Sigmoid colon (tissue), 7 donors: ENCODE results near the gene PBX3. TPM values are rescaled to one million over a fixed set of nuclear protein-coding genes. Genes with fewer than 3 reads are reported as not detected.
"Not testable (repeated sequence)": the region's sequence is repeated elsewhere in the genome, so short reads cannot be mapped to it uniquely, and the experiment has no call there.

Experiments
- DNase-seq: peaks from one replicate; pipeline ENCODE4 v3.0.0-alpha.2; 2019
- H3K27ac ChIP-seq, 4 donors: fragments of 200-600 bp; sonication (generic); one replicate each; pipeline ENCODE4 v1.5.1; 2016 to 2019; ENCODE audit warnings: mild to moderate bottlenecking in 1 of 4
- H3K27me3 ChIP-seq, 3 donors: fragments of 200-600 bp; sonication (generic); one replicate each; pipeline ENCODE4 v1.5.1; 2019; ENCODE audit warnings: mild to moderate bottlenecking in 1 of 3
- H3K36me3 ChIP-seq, 4 donors: fragments of 200-600 bp; sonication (generic); one replicate each; pipeline ENCODE4 v1.5.1; 2016 to 2019
- H3K4me1 ChIP-seq, 4 donors: fragments of 200-600 bp; sonication (generic); one replicate each; pipeline ENCODE4 v1.5.1; 2017 to 2019
- H3K4me3 ChIP-seq, 4 donors: fragments of 200-600 bp; sonication (generic); one replicate each; pipeline ENCODE4 v1.5.1; 2017 to 2019; ENCODE audit warnings: mild to moderate bottlenecking in 2 of 4, moderate library complexity in 1 of 4
- H3K9me3 ChIP-seq, 4 donors: fragments of 200-600 bp in 3 of 4; sonication (generic) in 3 of 4; one replicate each; pipeline versions ENCODE4 v1.5.1 to v1.6.1; 2013 to 2019
- CTCF ChIP-seq, 4 experiments: fragments of 450-650 bp in 3 of 4; fragments of 200-600 bp in 1 of 4; IDR thresholded peaks; one replicate each; pipeline ENCODE4 v1.5.1; 2016 to 2019; ENCODE audit warnings: antibody characterized with exemption in 4 of 4, mild to moderate bottlenecking in 3 of 4, moderate library complexity in 2 of 4
- EP300 ChIP-seq, 4 donors: sonication (generic); formaldehyde crosslinking; IDR thresholded peaks; one replicate each; pipeline ENCODE4 v1.6.1; 2017; ENCODE audit warnings: antibody characterized with exemption in 4 of 4
- POLR2A ChIP-seq, 2 donors: fragments of 450-650 bp; IDR thresholded peaks; one replicate each; pipeline ENCODE4 v1.6.1; 2016; ENCODE audit warnings: antibody characterized with exemption in 2 of 2, mild to moderate bottlenecking in 2 of 2, moderate library complexity in 2 of 2
- POLR2AphosphoS5 ChIP-seq, 4 donors: sonication (generic); formaldehyde crosslinking; IDR thresholded peaks; one replicate each; pipeline ENCODE4 v1.6.1; 2017; ENCODE audit warnings: antibody characterized with exemption in 4 of 4
- WGBS, 2 donors: extraction: QIAGEN DNeasy Blood & Tissue Kit; methylation state at CpG; one replicate each; pipeline ENCODE4 v1.1.7; 2013; 5-methylcytosine and 5-hydroxymethylcytosine counted together
- intact Hi-C: fragments of 100-400 bp; cut with DNase I; formaldehyde crosslinking; loops from one replicate; pipeline ENCODE4 v1.15.1; 2023
- polyA plus RNA-seq, 3 donors: library from polyadenylated mRNA; stranded (reverse); fragments of 200-250 nt; gene quantifications; one replicate each; pipeline ENCODE4 v1.2.3, GENCODE V29; 2013
- total RNA-seq, 4 donors: library from RNA; depleted of rRNA; stranded (reverse); fragments of >200 nt; gene quantifications; one replicate each; pipeline ENCODE4 v1.1.0, GENCODE V29; 2016
- donor health status: healthy with polysubstance abuse.
- donor health status: Bipolar disorder and iron deficiency.
- donor health status: healthy.

Gene PBX3
- total and polyA plus RNA-seq, 7 donors: 2.8 to 159 (median 90.6) TPM

DNA sequence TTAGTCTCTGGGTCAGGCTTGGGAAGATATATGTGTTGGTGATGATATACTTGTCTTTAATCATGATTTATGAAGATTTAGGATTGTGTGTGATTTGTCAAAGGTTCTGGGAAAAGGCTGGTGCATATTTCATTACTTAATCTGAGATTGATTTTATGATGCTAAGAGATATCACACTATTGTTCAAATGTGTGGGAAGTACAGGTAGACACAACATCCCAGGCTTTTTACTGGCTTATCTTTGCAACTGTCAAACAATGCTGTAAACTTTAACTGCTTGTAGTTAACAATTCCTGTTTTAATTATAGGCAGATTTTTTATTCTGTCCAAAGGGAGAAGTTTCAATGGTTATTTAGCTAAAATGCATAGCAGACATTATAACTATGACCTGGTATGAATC, 23.9 kb downstream of the PBX3 start:
- intact Hi-C loops: loop anchor here (5.0 kb wide), 1 partner anchor 41 kb away; no protein-coding TSS in a partner anchor
- Histone ChIP-seq H3K4me3 (no peak overlapping the region), H3K27ac (peak overlapping the region in 1 of 4 donors; percentile 20), H3K27me3 (no peaks in the 10 kb centered on the region), H3K9me3 (peaks cover 0 to 8% (median 0%) of the 10 kb centered on the region in 4 donors), H3K4me1 (peaks cover 0 to 35% (median 20%) of the 10 kb centered on the region in 4 donors), H3K36me3 (no peaks in the 10 kb centered on the region)
- no peak for TF ChIP-seq EP300 (IDR thresholded peaks at IDR 0.05)
- TF ChIP-seq POLR2AphosphoS5 (IDR thresholded peaks at IDR 0.05): no peak
- no peak for TF ChIP-seq POLR2A (IDR thresholded peaks at IDR 0.05)
- no peak for TF ChIP-seq CTCF (IDR thresholded peaks at IDR 0.05)
- DNase-seq: no peak

DNA sequence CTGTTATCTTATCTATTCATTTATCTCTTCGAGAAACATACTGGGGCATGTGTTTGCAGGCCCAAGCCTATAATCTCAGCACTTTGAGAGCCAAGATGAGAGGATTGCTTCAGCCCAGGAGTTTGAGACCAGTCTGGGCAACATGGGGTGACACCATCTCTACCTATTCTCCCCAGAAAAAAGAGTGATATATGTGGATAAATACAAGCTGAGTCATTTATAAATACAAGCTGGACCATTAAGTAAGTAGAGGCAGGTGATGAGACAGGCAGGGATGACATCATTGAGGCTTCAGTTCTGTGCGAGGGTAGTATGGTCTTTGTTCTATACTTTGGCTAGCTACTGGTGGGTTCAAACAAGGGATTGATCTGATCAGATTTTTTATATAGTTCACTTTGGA, 25.6 kb downstream of the PBX3 start:
- Histone ChIP-seq H3K27me3 (no peaks in the 10 kb centered on the region), H3K9me3 (peaks cover 0 to 8% (median 0%) of the 10 kb centered on the region in 4 donors), H3K36me3 (no peaks in the 10 kb centered on the region), H3K27ac (no peak overlapping the region), H3K4me1 (peaks cover 0 to 28% (median 15%) of the 10 kb centered on the region in 4 donors), H3K4me3 (no peak overlapping the region)
- no peak for TF ChIP-seq POLR2AphosphoS5 (IDR thresholded peaks at IDR 0.05)
- no peak for TF ChIP-seq POLR2A (IDR thresholded peaks at IDR 0.05)
- no peak for TF ChIP-seq EP300 (IDR thresholded peaks at IDR 0.05)
- no peak for TF ChIP-seq CTCF (IDR thresholded peaks at IDR 0.05)
- intact Hi-C loops: loop anchor here (5.0 kb wide), 1 partner anchor 40 kb away; no protein-coding TSS in a partner anchor
- 90% methylated on average over 2 of the region's 2 CpGs for WGBS, 2 donors
- no peak for DNase-seq

GRCh38 chr9:125774106-125774505, 26.9 kb downstream of the PBX3 start:
- TF ChIP-seq EP300 (IDR thresholded peaks at IDR 0.05): no peak
- no peak for TF ChIP-seq POLR2A (IDR thresholded peaks at IDR 0.05)
- no peak for DNase-seq
- peaks cover 0 to 8% (median 0%) of the 10 kb centered on the region in 4 donors for H3K9me3 ChIP-seq
- no peaks in the 10 kb centered on the region for H3K27me3 ChIP-seq
- WGBS, 2 donors: 91% methylated on average over 4 of the region's 4 CpGs
- H3K4me3 ChIP-seq: no peak overlapping the region
- intact Hi-C loops: loop anchor here (5.0 kb wide), 1 partner anchor 38 kb away; no protein-coding TSS in a partner anchor
- H3K36me3 ChIP-seq: no peaks in the 10 kb centered on the region
- peaks cover 0 to 28% (median 15%) of the 10 kb centered on the region in 4 donors for H3K4me1 ChIP-seq
- H3K27ac ChIP-seq: no peak overlapping the region

DNA sequence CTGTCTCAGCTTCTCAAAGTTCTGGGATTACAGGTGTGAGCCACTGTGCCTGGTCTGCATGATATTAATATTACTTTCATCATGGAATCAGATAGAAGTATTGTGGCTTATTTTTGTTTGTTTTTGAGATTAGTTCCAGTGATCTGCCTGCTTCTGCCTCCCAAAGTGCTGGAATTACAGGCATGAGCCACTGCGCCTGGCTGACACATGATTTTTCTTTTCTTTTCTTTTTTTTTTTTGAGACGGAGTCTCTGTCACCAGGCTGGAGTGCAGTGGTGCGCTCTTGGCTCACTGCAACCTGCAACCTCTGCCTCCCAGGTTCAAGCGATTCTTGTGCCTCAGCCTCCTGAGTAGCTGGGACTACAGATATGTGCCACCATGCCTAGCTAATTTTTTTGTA, 29.6 kb downstream of the PBX3 start:
- H3K4me1 ChIP-seq, H3K36me3 ChIP-seq, H3K27me3 ChIP-seq, intact Hi-C loops, H3K27ac ChIP-seq, H3K9me3 ChIP-seq, H3K4me3 ChIP-seq, DNase-seq: not testable (repeated sequence)
- 93% methylated on average over 4 of the region's 4 CpGs for WGBS, 2 donors

DNA sequence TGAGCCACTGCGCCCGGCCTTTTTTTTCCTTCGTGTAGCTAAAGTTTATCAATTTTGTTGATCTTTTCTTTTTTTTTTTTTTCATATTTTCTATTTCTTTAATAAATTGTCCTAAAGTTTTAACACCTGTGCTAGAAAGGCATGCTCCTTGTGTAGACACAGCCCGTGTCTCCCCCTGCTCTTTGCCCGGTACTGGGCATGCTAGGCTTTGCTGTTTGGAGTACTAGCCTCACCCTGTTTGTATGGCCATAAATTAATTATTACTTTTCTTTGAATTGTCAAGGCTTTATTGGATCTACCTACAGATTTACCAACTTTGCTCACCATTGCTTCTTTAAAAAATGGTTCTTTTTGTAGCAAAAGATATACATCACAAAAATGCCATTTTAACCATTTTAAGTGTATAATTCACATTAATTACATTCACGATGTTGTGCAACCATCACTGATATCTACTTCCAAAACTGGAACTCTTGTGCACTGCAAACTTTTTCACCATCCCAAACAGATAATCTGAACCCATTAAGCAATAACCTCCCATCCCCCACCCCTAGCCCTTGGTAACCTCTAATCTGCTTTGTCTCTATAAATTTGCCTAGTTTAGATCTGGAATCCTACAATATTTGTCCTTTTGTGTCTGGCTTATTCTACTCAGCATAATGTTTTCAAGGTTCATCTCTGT, 31.5 kb downstream of the PBX3 start:
- H3K36me3 ChIP-seq, H3K4me1 ChIP-seq, H3K27ac ChIP-seq, intact Hi-C loops, H3K9me3 ChIP-seq, DNase-seq, H3K27me3 ChIP-seq, H3K4me3 ChIP-seq: not testable (repeated sequence)
- 95 to 96% methylated on average over 5 of the region's 6 CpGs for WGBS, 2 donors

GRCh38 chr9:125779220-125779565, 32.0 kb downstream of the PBX3 start:
- 71 to 83% methylated on average over 1 of the region's 5 CpGs for WGBS, 2 donors
- intact Hi-C loops: not testable (repeated sequence)

DNA sequence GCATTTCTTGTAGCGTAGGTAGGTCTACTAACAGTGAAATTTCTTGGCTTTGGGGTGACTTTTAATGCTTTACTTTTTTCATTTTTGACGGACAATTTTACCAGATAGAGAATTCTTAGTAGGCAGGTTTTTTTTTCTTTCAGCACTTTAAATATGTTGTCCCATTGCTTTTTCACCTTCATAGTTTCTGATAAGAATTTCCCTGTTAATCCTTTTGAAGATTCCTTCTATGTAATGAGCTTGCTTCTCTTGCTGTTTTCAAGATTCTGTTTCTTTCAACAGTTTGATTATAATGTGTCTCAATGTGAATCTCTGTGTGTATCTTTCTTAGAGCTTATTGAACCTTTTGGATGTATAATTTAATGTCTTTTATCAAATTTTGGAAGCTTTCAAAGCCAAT, 35.5 kb downstream of the PBX3 start:
- H3K27me3 ChIP-seq: no peaks in the 10 kb centered on the region
- no peak overlapping the region for H3K27ac ChIP-seq
- 98% methylated on average over 2 of the region's 2 CpGs for WGBS, 2 donors
- H3K4me3 ChIP-seq: no peak overlapping the region
- no peak for DNase-seq
- intact Hi-C loops: no loop called here
- peaks cover 0 to 24% (median 15%) of the 10 kb centered on the region in 4 donors for H3K4me1 ChIP-seq
- TF ChIP-seq EP300 (IDR thresholded peaks at IDR 0.05) (no peak), POLR2AphosphoS5 (IDR thresholded peaks at IDR 0.05) (no peak), POLR2A (IDR thresholded peaks at IDR 0.05) (no peak), CTCF (IDR thresholded peaks at IDR 0.05) (no peak)
- peaks cover 0 to 7% (median 0%) of the 10 kb centered on the region in 4 donors for H3K36me3 ChIP-seq
- no peaks in the 10 kb centered on the region for H3K9me3 ChIP-seq

More at GRCh38 chr9:125779220-125779565, 32.0 kb downstream of the PBX3 start:
- H3K27me3 ChIP-seq, DNase-seq, H3K27ac ChIP-seq, H3K4me1 ChIP-seq, H3K4me3 ChIP-seq, H3K36me3 ChIP-seq, H3K9me3 ChIP-seq: not testable (repeated sequence)
